ENCODE measurements around the gene EVI2B. TPM values are rescaled to one million over a fixed set of nuclear protein-coding genes. Genes with fewer than 3 reads are reported as not detected.
"Not testable (repeated sequence)": the region's sequence is repeated elsewhere in the genome, so short reads cannot be mapped to it uniquely, and the experiment has no call there.

The EVI2B gene
- total RNA-seq, 1 donor from 2014 or later = 65.2 TPM

- intact Hi-C loops (cut with micrococcal nuclease) = no loop called here
These were observed 40.3 kb downstream of the EVI2B start for GRCh38 chr17:31273516-31273915.

- intact Hi-C loops (cut with micrococcal nuclease) = no loop called here
These were observed 41.1 kb downstream of the EVI2B start for GRCh38 chr17:31272803-31273202.

GRCh38 chr17:31272236-31272635 lies 41.6 kb downstream of the EVI2B start:
- intact Hi-C loops (cut with micrococcal nuclease) = no loop called here

GRCh38 chr17:31269578-31269983 lies 44.3 kb downstream of the EVI2B start:
- intact Hi-C loops (cut with micrococcal nuclease) = loop anchor here (5.0 kb wide), 1 partner anchor 103 kb away; no protein-coding TSS in a partner anchor

GRCh38 chr17:31269036-31269577 lies 44.7 kb downstream of the EVI2B start:
- intact Hi-C loops (cut with micrococcal nuclease) = loop anchor here (5.0 kb wide), 1 partner anchor 103 kb away; no protein-coding TSS in a partner anchor

- intact Hi-C loops (cut with micrococcal nuclease) = loop anchor here (5.0 kb wide), 1 partner anchor 106 kb away; no protein-coding TSS in a partner anchor
These were observed 47.8 kb downstream of the EVI2B start for GRCh38 chr17:31266042-31266441.

GRCh38 chr17:31262923-31263322 lies 50.9 kb downstream of the EVI2B start:
- intact Hi-C loops (cut with micrococcal nuclease) = not testable (repeated sequence)

GRCh38 chr17:31261601-31262000 lies 52.3 kb downstream of the EVI2B start:
- intact Hi-C loops (cut with micrococcal nuclease) = no loop called here

GRCh38 chr17:31260151-31260550 lies 53.7 kb downstream of the EVI2B start:
- intact Hi-C loops (cut with micrococcal nuclease) = no loop called here

GRCh38 chr17:31256936-31257335 lies 56.9 kb downstream of the EVI2B start:
- intact Hi-C loops (cut with micrococcal nuclease) = no loop called here

GRCh38 chr17:31254654-31255053 lies 59.2 kb downstream of the EVI2B start:
- intact Hi-C loops (cut with micrococcal nuclease) = no loop called here

Other genes starting within 250 kb of the EVI2B start
- 24.2 and 24.4 TPM in 2 replicates for gene NF1, start 219.1 kb downstream of the EVI2B start, total RNA-seq
- gene OMG, start 16.8 kb downstream of the EVI2B start, total RNA-seq = 0.52 and 0.75 TPM in 2 replicates
- 32.0 and 34.1 TPM in 2 replicates for gene EVI2A, start 7.6 kb upstream of the EVI2B start, total RNA-seq
- gene RAB11FIP4, start 77.6 kb upstream of the EVI2B start, total RNA-seq = 28.5 and 28.6 TPM in 2 replicates

Data from T-helper 2 cell treated with Interferon-gamma antibody and Interleukin-4, amounts not matched to agents 100 ng/mL and 5 ng/mL, for 36 hours (primary cell).